Activated CD4-positive, alpha-beta T cell treated with anti-CD3 and anti-CD28 coated beads for 4 hours (primary cell): ENCODE results near the gene PLK1.
"Not testable (repeated sequence)": the region's sequence is repeated elsewhere in the genome, so short reads cannot be mapped to it uniquely, and the experiment has no call there.

Experiments
- DNase-seq, 2 donors: peaks; one replicate each; pipeline ENCODE4 v3.0.0-alpha.2; 2020

Gene PLK1

DNA sequence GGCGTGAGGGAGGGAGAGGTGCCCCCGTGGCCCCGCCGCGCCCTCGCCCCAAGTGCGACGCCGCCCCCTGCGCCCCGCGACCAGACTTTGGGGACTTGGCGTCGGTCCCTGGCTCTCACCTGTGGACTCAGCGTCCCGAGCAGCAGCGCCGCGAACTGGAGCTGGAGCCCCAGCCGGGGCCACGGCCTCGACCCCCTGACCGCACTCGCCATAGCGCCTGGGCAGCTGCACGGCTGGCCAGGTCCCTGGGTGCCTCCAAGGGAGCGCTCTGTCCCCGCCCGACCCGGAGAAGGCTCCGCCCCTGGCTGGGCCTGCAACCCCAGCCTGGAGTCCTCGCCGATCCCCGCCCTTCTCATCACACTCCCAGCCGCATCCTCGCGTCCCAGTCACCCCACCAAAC is 34.3 kb downstream of the PLK1 start, which contains the start of gene ERN2:
ERN2 (minus strand) TSS at position 247 of the 400 bp plus-strand sequence; CDS start at position 212, 35 bp downstream.
- DNase-seq, result no peak

DNA sequence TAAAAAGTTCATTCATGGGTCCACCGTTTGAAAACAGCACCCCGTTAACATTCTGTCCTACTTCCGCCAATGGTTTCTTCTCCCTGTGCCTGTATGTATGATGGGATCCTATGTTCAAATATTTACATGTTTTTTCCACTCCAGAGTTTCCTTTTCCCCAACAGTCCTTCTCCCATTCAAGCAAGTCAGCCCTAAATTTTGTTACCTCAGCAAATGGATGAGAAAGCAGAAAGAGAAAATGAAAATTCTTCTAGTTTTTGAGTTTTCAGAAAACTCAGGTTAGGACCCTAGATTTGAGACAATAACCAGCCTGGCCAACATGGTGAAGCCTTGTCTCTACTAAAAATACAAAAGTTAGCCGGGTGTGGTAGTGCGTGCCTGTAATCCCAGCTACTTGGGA is 37.8 kb downstream of the PLK1 start:
- DNase-seq, result no peak

DNA sequence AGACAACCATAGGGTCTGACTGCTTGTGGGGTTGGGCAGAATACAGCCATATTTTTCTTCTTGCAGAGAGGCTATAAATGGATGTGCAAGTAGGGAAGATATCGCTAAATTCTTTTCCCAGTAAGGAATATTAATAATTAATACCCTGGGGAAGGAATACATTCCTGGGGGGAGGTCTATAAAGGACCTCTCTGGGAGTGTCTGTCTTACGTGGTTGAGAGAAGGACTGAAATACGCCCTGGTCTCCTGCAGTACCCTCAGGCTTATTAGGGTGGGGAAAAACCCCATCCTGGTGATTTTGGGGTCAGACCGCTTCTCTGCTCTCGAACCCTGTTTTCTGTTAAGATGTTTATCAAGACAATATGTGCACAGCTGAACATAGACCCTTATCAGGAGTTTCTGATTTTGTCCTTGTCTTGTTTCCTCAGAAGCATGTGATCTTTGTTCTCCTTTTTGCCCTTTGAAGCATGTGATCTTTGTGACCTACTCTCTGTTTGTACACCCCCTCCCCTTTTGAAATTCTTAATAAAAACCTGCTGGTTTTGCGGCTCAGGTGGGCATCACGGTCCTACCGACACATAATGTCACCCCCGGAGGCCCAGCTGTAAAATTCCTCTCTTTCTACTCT is 44.0 kb downstream of the PLK1 start:
- not testable (repeated sequence) for DNase-seq

DNA sequence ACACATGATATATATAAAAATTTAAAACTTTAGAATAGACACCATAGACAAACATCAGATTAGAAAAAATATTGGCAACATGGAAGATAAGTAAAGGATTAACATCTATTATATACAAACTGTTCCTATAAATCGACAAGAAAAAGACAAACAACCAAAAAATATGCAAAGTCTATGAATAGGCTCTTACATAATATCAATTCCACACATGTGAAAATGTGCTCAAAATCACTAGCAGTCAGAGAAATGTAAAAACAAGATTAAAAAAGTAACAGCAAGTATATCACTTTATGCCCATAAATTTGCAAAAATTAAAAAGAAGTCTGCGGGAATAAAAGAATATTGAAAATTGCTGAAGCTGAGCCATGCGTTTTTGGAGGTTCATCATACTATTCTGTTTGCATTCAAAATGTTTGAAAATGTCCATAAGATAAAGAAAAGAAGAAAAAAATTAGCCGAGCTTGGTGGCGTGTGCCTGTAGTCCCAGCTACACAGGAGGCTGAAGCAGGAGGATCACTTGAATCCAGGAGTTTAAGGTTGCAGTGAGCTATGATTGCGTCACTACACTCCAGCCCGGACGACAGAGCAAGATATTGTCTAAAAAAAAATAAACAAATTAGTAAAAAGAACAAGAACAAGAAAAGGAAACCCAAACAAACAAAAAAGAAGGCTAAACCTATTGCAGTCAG is 45.6 kb downstream of the PLK1 start:
- no peak for DNase-seq

DNA sequence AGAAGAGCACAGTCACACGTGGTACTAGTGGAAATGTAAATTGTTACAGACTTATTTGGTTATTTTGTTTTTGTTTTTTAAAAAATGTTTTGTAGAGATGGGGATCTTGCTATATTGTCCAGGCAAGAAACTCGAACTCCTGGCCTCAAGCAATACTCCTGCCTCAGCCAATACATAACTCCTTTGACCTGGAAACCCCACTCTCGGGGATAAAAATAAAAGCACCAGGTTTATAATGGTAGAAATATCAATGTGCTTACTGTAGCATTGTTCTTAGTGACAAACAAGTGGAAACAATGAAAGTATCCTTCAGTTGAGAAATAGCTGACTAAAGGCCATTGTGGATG is 46.1 kb downstream of the PLK1 start:
- no peak for DNase-seq

DNA sequence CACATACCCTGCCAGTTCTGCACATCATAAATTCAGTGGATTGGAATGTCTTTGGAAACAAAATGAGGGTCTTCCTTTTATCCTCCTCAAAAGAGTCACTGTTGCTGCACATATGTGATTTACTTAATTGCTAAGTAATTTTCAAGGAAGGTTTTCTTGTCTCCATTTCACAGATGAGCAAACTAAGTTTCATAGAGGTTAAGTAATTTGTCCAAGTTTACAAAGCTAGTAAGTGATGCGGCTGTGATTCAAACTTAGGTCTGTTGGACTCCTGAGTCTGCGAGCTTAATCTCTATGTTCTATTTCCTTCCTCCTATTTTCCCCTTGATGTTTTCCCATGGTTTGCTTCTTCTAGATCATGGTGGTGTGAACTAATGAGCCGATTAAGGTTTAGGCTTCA is 48.0 kb downstream of the PLK1 start:
- no peak for DNase-seq

DNA sequence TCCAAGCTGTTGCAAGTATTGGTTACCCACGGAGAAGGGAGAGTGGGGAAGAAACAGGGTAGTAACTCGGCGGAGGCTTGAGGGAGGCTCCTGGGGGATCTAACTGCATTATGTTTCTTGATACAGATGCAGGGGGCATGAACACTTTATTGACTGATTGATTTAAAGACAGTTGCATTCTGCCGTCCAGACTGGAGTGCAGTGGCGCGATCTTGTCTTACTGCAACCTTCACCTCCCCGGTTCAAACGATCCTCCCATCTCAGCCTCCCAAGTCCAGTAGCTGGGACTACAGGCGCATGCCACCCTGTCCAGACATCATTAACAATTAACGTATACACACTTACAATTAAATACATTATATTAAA is 49.4 kb downstream of the PLK1 start:
- DNase-seq, result no peak

DNA sequence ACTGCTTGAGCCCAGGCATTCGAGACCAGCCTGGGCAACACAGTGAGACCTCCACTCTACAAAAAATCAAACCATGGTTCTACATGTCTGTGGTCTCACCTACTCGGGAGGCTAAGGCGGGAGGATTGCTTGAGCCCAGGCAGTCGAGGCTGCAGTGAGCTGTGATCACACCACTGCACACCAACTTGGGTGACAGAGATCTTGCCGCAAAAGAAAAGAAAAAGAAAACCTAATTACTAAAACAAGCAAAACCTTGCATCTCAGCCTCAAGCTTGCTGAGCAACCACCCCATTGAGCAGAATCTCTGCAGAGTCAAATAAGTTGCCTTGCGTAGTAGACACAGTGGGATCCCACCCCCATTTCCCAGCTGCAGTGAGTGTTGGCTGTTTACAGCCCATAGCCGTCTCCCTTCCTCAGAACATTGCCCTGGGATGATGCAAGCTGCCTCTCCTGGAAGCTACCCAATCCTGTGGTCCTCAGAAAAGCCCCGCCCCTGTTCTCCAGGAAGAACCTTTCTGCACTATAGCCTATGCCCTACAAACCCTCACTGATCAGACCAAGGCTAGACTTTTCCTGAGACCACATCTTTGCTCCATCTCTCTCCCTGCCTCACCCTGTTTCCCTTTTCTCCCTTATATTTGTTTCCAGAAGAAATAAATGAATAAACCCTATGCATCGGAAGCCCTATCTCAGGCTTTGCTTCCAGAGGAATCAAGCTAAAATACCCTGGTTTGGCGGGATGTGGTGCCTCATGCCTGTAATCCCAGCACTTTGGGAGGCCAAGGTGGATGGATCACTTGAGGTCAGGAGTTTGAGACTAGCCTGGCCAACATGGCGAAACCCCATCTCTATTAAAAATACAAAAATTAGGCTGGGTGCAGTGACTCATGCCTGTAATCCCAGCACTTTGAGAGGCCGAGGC is 51.1 kb downstream of the PLK1 start:
- no peak for DNase-seq

DNA sequence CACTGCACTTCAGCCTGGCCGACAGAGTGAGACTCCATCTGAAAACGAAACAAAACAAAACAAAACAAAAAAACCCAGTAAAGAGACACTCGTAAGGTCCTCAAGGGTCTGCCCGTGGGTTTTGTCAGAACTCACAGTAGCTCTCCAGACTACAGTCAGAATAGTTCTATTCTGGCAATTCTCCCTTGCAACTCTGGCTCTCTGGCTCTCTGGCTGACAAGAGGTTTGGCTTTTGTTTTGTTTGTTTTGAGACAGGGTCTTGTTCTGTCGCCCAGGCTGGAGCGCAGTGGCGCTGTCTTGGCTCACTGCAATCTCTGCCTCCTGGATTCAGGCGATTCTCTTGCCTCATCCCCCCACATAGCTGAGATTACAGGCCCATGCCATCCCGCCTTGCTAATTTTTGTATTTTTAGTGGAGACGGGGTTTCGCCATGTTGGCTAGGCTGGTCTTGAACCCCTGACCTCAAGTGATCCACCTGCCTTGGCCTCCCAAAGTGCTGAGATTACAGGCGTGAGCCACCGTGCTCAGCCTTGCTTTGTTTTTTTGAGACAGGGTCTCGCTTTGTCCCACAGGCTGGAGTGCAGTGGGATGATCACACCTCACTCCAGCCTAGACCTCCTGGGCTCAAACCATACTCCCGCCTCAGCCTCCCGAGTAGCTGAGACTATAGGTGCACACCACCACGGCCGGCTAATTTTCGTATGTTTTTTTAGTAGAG is 55.6 kb downstream of the PLK1 start:
- no peak for DNase-seq

DNA sequence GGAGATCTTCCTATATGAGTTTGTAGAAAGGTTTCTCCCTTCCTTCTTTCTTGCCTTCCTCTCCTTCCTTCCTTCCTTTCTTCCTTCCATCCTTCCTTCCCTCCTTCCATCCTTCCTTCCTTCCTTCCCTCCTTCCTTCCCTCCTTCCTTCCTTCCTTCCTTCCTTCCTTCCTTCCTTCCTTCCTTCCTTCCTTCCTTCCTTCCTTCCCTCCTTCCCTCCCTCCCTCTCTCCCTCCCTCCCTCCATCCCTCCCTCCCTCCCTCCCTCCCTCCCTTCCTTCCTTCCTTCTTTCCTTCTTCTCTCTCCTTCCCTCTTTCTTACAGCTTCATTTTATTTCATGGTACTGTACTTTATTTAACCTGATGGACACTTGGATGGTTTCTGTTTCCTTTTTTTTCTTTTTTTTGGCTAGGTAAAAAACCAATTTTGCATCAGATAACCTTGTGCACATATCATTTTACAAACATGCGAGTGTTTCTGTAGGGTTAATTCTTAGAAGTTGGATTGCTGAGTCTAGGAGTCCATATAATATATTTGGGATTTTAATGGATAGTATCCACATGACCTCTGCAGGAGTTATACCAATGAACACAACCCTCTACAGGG is 58.8 kb downstream of the PLK1 start:
- DNase-seq, result not testable (repeated sequence)

DNA sequence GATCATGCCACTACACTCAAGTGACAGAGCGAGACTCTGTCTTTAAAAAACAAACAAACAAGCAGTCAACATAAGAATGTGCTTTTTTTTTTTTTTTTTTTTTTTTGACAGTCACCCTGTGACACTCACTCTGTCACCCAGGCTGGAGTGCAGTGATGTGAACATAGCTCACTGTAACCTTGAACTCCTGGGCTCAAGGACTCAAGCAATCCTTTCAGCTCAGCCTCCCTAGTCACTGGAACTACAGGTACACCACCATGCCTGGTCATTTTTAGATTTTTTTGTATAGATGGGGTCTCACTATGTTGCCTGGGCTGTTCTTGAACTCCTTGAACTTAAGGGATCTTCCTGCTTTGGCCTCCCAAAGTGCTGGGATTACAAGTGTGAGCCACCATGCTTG is 60.8 kb downstream of the PLK1 start:
- no peak for DNase-seq
